BE2C (cell line): ENCODE measurements around the gene THSD4.
"Not testable (repeated sequence)": the region's sequence is repeated elsewhere in the genome, so short reads cannot be mapped to it uniquely, and the experiment has no call there.

Experiments used
- DNase-seq: peaks from one replicate; pipeline ENCODE4 v3.0.0-alpha.2; 2020
- H3K27me3 ChIP-seq: fragments of 250-450 bp; sonication (Bioruptor Pico); 2 replicates; pipeline ENCODE4 v1.5.1; 2020; ENCODE audit warnings: mild to moderate bottlenecking
- H3K36me3 ChIP-seq: fragments of 250-450 bp; sonication (Bioruptor Pico); 2 replicates; pipeline ENCODE4 v1.5.1; 2020; ENCODE audit warnings: mild to moderate bottlenecking
- H3K4me1 ChIP-seq: fragments of 250-450 bp; sonication (Bioruptor Pico); 2 replicates; pipeline ENCODE4 v1.5.1; 2020
- H3K4me3 ChIP-seq: 2 replicates; pipeline ENCODE4 v1.5.1; 2011; ENCODE audit warnings: low read depth, low read length
- H3K9me3 ChIP-seq: fragments of 250-450 bp; sonication (Bioruptor Pico); 2 replicates; pipeline ENCODE4 v1.5.1; 2020
- TF ChIP-seq, protein P1 (sequence below): IDR thresholded peaks from 2 replicates; pipeline ENCODE4 v1.5.1; 2012; ENCODE audit warnings: mild to moderate bottlenecking, low read depth, low read length

The THSD4 gene

DNA sequence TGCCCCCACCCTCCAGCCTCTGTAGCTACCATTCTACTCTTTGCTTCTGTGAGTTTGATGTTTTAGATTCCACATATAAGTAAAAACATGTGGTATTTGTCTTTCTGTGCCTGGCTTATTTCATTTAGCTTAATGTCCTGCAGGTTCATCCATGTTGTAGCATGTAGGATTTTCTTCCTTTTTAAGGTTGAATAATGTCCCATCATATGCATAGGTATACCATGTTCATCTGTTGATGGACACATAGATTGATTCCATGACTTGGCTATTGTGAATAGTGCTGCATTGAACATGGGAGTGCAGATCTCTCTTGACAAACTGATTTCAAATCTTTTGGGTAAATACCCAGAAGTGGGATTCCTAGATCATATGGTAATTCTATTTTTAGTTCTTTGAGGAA, 11.8 kb downstream of the THSD4 start:
- H3K4me1 ChIP-seq, result no peaks in the 10 kb centered on the region
- H3K36me3 ChIP-seq, result no peaks in the 10 kb centered on the region
- H3K4me3 ChIP-seq, result no peak overlapping the region
- H3K9me3 ChIP-seq, result no peaks in the 10 kb centered on the region
- DNase-seq, result no peak
- TF ChIP-seq, protein P1, sequence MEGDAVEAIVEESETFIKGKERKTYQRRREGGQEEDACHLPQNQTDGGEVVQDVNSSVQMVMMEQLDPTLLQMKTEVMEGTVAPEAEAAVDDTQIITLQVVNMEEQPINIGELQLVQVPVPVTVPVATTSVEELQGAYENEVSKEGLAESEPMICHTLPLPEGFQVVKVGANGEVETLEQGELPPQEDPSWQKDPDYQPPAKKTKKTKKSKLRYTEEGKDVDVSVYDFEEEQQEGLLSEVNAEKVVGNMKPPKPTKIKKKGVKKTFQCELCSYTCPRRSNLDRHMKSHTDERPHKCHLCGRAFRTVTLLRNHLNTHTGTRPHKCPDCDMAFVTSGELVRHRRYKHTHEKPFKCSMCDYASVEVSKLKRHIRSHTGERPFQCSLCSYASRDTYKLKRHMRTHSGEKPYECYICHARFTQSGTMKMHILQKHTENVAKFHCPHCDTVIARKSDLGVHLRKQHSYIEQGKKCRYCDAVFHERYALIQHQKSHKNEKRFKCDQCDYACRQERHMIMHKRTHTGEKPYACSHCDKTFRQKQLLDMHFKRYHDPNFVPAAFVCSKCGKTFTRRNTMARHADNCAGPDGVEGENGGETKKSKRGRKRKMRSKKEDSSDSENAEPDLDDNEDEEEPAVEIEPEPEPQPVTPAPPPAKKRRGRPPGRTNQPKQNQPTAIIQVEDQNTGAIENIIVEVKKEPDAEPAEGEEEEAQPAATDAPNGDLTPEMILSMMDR, result no peak
- H3K27me3 ChIP-seq, result no peaks in the 10 kb centered on the region

DNA sequence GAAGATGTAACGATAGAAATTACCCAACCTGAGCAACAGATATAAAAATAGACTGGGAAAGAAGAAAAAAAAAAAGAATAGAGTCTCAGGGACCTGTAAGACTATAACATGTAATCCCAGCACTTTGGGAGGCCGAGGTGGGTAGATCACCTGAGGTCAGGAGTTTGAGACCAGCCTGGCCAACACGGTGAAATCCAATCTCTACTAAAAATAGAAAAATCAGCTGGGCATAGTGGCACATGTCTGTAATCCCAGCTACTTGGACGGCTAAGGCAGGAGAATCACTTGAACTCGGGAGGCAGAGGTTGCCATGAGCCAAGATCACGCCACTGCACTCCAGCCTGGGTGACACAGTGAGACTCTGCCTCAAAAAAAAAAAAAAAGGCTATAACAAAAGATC, 12.9 kb downstream of the THSD4 start:
- H3K9me3 ChIP-seq, H3K4me1 ChIP-seq, H3K36me3 ChIP-seq, H3K4me3 ChIP-seq, DNase-seq, H3K27me3 ChIP-seq: not testable (repeated sequence)

DNA sequence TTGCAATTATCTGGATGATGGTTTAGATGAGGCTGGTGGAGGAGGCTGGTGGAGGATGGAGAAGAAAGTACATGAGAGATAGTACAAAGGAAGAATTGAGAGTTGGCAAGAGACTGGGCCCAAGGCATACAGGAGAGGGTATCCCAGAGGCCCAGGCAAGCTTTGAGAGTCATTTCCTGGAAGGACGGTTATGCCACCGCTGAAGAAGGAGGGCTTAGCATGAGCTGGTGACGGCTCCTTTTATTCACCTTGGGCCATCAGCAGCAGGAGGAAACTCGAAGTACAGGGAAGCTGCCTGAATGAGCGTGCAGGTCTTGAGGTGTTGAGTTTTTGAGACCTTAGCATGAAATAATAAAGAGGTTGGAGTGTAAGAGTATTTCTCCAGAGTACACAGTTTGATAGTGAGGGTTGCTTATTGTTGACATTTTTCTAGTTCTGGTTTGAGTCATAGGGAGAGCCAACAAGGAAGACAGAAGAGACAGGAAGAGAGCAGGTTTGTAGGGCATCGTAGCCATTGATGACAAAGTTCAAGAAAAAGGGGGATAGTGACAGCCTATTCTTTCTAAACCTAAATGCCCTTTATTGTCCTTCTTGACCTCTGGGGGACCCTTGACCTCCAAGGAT, 13.8 kb downstream of the THSD4 start:
- TF ChIP-seq, protein P1, result no peak
- no peak for DNase-seq
- H3K36me3 ChIP-seq, result no peaks in the 10 kb centered on the region
- H3K9me3 ChIP-seq, result no peaks in the 10 kb centered on the region
- no peaks in the 10 kb centered on the region for H3K27me3 ChIP-seq
- no peak overlapping the region for H3K4me3 ChIP-seq
- no peaks in the 10 kb centered on the region for H3K4me1 ChIP-seq

DNA sequence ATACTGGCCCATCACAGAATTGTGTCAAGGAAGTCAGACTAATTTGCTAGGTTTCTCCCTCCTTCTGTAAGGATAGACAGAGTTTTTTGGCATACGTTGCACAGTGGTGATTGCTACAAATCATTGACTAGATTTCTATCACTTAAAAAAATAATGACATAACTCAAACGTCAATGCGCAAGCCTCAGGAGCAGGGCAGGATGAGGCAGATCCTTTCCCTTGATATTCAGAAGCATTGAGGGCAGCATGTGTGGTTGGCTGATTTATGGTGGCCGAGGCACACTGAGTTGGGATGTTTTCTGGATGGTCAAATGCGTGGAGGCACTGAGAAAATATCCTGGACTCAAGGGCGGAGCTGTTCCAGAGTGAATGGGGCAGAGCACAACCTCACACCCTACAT, 14.4 kb downstream of the THSD4 start:
- no peaks in the 10 kb centered on the region for H3K9me3 ChIP-seq
- H3K36me3 ChIP-seq, result no peaks in the 10 kb centered on the region
- no peak overlapping the region for H3K4me3 ChIP-seq
- H3K27me3 ChIP-seq, result no peaks in the 10 kb centered on the region
- no peaks in the 10 kb centered on the region for H3K4me1 ChIP-seq
- TF ChIP-seq, protein P1, result no peak
- no peak for DNase-seq

DNA sequence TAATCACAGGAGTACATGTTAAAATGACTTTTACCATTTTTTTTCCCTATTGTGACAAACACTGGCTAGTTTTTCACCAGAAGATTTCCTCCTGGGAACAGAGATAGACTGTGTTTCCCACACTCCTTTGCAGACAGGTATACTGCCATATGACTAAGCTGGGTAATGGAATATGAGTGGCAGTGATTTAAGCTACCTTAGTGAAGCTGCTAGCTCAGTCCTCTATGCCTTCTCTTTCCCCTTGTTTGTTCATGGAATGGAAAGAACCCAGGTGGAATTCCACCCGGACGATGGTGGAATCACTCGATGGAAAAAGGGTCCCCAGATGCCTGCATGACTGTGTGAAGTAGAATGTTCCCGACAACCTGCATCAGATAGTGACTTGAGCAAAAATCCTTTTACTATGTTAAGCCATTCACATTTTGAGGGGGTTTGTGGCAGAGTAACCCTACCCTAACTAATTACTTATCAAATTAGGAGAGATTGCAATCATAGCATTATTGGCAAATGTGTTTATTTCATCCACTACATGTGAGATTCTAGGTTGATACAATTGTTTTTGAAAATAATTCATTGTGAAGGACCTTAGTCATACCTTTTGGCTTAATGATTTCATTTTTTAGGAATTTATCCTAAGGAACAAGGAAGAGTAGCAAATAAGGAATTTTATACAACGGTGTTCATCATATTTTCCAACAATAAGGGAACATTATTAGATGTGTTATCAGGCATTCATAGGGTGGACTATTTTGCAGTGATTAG, 16.5 kb downstream of the THSD4 start:
- H3K27me3 ChIP-seq, result no peaks in the 10 kb centered on the region
- no peaks in the 10 kb centered on the region for H3K36me3 ChIP-seq
- H3K4me3 ChIP-seq, result no peak overlapping the region
- no peaks in the 10 kb centered on the region for H3K4me1 ChIP-seq
- H3K9me3 ChIP-seq, result no peaks in the 10 kb centered on the region
- DNase-seq, result no peak
- TF ChIP-seq, protein P1, result no peak

DNA sequence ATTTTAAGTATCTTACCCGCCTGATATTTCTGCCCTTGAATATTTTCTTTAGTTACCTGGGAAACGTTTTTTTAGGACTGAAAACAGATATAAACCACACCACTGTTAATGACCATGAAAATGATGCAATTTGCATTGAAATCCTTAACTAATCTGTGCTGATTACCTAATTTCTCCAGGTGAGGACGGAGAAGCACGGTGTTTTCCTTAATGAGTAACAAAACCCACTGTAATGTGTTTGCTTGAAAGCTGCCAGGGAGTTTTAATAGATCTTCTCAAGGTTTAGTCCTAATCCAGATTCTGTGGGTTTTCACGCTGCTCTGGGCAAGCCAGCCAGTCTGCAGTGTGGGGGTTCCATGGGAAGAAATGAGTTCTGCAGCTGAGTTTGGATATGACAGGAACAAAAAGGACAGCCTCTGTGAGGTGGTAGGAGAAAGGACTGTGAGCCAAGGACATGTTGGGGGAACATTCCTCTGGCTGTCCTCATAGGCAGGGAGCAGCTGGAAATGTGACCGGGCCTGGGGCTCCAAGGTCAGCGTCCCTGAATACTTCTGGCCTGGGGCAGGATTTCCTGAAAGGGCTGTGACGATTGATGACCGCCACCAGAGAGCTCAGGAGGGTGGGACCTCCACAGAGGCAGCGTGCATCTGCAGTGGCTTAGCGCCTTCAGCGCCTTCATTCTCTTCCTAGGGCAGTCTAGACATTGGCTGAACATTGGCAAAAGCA, 18.6 kb downstream of the THSD4 start:
- H3K27me3 ChIP-seq, result no peaks in the 10 kb centered on the region
- TF ChIP-seq, protein P1, result no peak
- no peak for DNase-seq

More for the DNA sequence above, 18.6 kb downstream of the THSD4 start:
- Histone ChIP-seq H3K9me3 (no peaks in the 10 kb centered on the region), H3K4me1 (no peaks in the 10 kb centered on the region), H3K4me3 (no peak overlapping the region), H3K36me3 (no peaks in the 10 kb centered on the region)
